Fibroblast of lung (primary cell): ENCODE results near the gene BCO2.

ENCODE experiments used
- CTCF ChIP-seq, 2 donors: IDR thresholded peaks in 1 of 2; conservative IDR thresholded peaks in 1 of 2; 1 replicate in 1 of 2; 2 replicates in 1 of 2; pipeline ENCODE4 v1.5.1; 2011 to 2012; ENCODE audit warnings: low read length in 2 of 2, control low read depth in 1 of 2, inconsistent platforms in 1 of 2, low read depth in 1 of 2, mild to moderate bottlenecking in 1 of 2
- EZH2 ChIP-seq: IDR thresholded peaks from 2 replicates; pipeline ENCODE4 v1.5.1; 2012; ENCODE audit warnings: low read length, control low read depth, mild to moderate bottlenecking; ENCODE audit errors: missing control alignments

- no peak for TF ChIP-seq CTCF (conservative IDR thresholded peaks at IDR 0.05 in 1 of 2, IDR thresholded peaks at IDR 0.05 in 1 of 2; ENCODE audit: low read depth in 1 of 2, low read length in 2 of 2)
- no peak for TF ChIP-seq EZH2
These were observed 54.6 kb downstream of the BCO2 start for GRCh38 chr11:112229746-112230433.
